HUES6 (cell line): ENCODE results near the gene PTPRM.

ENCODE experiments used
- H3K27ac ChIP-seq: 2 replicates; pipeline ENCODE4 v1.7.0; 2013; ENCODE audit warnings: low read depth, mild to moderate bottlenecking, low read length, inconsistent platforms
- H3K27me3 ChIP-seq: 2 replicates; pipeline ENCODE4 v1.6.1; 2013; ENCODE audit warnings: low read length; ENCODE audit not compliant: control insufficient read depth, insufficient read depth
- H3K36me3 ChIP-seq: 2 replicates; pipeline ENCODE4 v1.6.1; 2013; ENCODE audit warnings: low read length; ENCODE audit not compliant: control insufficient read depth, insufficient read depth
- H3K4me1 ChIP-seq: 2 replicates; pipeline ENCODE4 v1.6.1; 2013; ENCODE audit warnings: low read length; ENCODE audit not compliant: control insufficient read depth, insufficient read depth
- H3K4me3 ChIP-seq: 2 replicates; pipeline ENCODE4 v1.5.1; 2013; ENCODE audit warnings: low read depth, low read length
- H3K9ac ChIP-seq: one replicate; pipeline ENCODE4 v1.6.1; 2013; ENCODE audit warnings: mild to moderate bottlenecking, low read length
- H3K9me3 ChIP-seq: 2 replicates; pipeline ENCODE4 v1.6.1; 2013; ENCODE audit warnings: low read depth, low read length; ENCODE audit not compliant: control insufficient read depth, insufficient read depth

Gene PTPRM

GRCh38 chr18:8081267-8081666, 514.2 kb downstream of the PTPRM start:
- Histone ChIP-seq H3K36me3 (no peaks in the 10 kb centered on the region), H3K4me1 (peaks cover 19% of the 10 kb centered on the region), H3K9me3 (no peaks in the 10 kb centered on the region), H3K4me3 (no peak overlapping the region), H3K9ac (no peak overlapping the region), H3K27me3 (no peaks in the 10 kb centered on the region; the same call in 1 of the 2 replicates), H3K27ac (no peak overlapping the region)

- H3K4me3 ChIP-seq = no peak overlapping the region
- H3K27me3 ChIP-seq = no peaks in the 10 kb centered on the region; the same call in 1 of the 2 replicates
- H3K9ac ChIP-seq = no peak overlapping the region
- H3K36me3 ChIP-seq = no peaks in the 10 kb centered on the region
- no peak overlapping the region for H3K27ac ChIP-seq
- no peaks in the 10 kb centered on the region for H3K9me3 ChIP-seq
- peaks cover 19% of the 10 kb centered on the region for H3K4me1 ChIP-seq
These were observed 514.9 kb downstream of the PTPRM start for GRCh38 chr18:8081872-8082553.

- no peaks in the 10 kb centered on the region for H3K9me3 ChIP-seq
- no peaks in the 10 kb centered on the region; the same call in 1 of the 2 replicates for H3K27me3 ChIP-seq
- peaks cover 31% of the 10 kb centered on the region for H3K4me1 ChIP-seq
- H3K36me3 ChIP-seq = no peaks in the 10 kb centered on the region
- peak overlapping the region; percentile 33 for H3K4me3 ChIP-seq
- H3K9ac ChIP-seq = no peak overlapping the region
- no peak overlapping the region for H3K27ac ChIP-seq
These were observed 517.0 kb downstream of the PTPRM start for GRCh38 chr18:8084160-8084559.

GRCh38 chr18:8088626-8089025, 521.5 kb downstream of the PTPRM start:
- no peaks in the 10 kb centered on the region for H3K9me3 ChIP-seq
- no peak overlapping the region for H3K4me3 ChIP-seq
- peaks cover 26% of the 10 kb centered on the region for H3K4me1 ChIP-seq
- H3K27ac ChIP-seq = no peak overlapping the region
- no peaks in the 10 kb centered on the region; the same call in 1 of the 2 replicates for H3K27me3 ChIP-seq
- no peak overlapping the region for H3K9ac ChIP-seq
- H3K36me3 ChIP-seq = no peaks in the 10 kb centered on the region

DNA sequence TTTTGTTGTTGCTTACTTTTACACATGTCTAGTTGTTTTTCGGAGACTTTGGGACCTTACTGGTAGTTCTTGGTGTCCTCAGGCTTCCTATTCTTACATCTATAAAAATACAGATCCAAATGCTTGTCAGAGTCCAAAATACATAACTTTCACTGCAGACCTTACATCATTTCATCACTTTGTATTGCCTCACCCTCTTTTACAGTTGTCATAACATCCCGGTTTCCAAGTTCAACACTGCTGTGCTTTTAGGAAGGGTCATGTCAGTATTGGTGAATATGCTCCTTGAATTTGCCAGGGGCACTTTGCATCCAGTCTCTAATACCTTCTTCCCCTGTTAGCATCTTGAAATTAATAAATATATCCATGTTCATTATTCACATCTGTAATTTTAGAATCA, 523.9 kb downstream of the PTPRM start:
- Histone ChIP-seq H3K36me3 (no peaks in the 10 kb centered on the region), H3K4me1 (peaks cover 12% of the 10 kb centered on the region), H3K27me3 (no peaks in the 10 kb centered on the region)

DNA sequence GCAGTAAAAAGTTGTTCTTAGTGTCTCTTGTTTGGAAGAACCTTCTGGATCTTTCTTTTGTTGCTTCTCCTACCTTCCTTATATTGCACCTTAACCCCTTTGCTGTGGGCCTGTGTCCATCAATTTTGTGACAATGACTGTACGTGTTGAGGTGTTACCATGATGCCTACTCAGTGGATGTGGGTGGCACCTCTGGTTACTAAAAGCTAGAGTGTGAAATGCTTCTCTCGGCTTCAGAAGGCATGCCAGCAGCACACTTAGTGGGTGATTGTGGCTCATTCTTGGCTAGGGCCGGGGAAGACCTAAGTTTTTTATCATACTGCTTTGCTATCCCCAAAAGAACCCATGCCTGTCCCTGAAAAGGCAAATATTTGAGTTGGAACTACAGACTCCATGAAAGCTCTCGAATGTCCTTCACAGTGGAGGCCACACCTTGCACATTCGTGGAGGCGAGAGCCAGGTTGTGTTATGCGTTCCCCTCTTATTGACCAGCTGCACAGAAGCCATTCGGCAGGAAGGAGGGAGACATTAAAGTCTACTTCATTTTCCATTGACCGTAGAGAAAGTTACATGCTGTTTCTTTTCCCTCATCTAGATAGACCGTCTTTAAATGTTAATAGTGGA, 528.9 kb downstream of the PTPRM start:
- Histone ChIP-seq H3K27ac (no peak overlapping the region), H3K4me3 (no peak overlapping the region), H3K27me3 (no peaks in the 10 kb centered on the region), H3K4me1 (no peaks in the 10 kb centered on the region), H3K9me3 (no peaks in the 10 kb centered on the region), H3K36me3 (no peaks in the 10 kb centered on the region), H3K9ac (no peak overlapping the region)

More for the DNA sequence above, 523.9 kb downstream of the PTPRM start:
- no peak overlapping the region for H3K27ac ChIP-seq
- H3K4me3 ChIP-seq = no peak overlapping the region
- H3K9me3 ChIP-seq = no peaks in the 10 kb centered on the region
- no peak overlapping the region for H3K9ac ChIP-seq

- Histone ChIP-seq H3K9ac (no peak overlapping the region), H3K4me1 (no peaks in the 10 kb centered on the region), H3K36me3 (no peaks in the 10 kb centered on the region), H3K27ac (no peak overlapping the region), H3K4me3 (no peak overlapping the region), H3K27me3 (no peaks in the 10 kb centered on the region), H3K9me3 (peaks cover 3% of the 10 kb centered on the region; the same call in 1 of the 2 replicates)
These were observed 530.3 kb downstream of the PTPRM start for GRCh38 chr18:8097399-8097798.

GRCh38 chr18:8097927-8098326, 530.8 kb downstream of the PTPRM start:
- Histone ChIP-seq H3K27me3 (no peaks in the 10 kb centered on the region), H3K4me1 (no peaks in the 10 kb centered on the region), H3K4me3 (no peak overlapping the region), H3K9me3 (peaks cover 8% of the 10 kb centered on the region; the same call in 1 of the 2 replicates), H3K27ac (no peak overlapping the region), H3K9ac (no peak overlapping the region), H3K36me3 (no peaks in the 10 kb centered on the region)

DNA sequence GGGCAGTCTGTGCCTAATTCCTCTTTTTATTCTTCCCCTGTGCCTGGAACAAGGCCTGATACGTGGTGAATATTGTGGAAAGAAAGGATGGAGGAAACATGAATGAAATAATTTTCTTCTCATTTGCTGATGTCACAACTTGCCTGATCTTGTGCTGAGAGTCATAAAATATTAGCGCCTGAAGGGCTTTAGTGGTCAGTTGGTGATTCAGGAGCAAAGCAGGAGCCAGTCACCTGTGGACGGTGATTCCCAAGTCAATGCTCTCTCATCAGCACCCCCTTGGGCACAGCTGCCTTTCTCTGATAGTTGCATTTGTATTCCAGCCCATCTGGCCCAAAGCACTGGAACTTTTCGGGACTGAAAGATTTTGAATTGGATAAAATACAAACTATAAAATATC, 539.5 kb downstream of the PTPRM start:
- Histone ChIP-seq H3K9me3 (peaks cover 14% of the 10 kb centered on the region; the same call in 1 of the 2 replicates), H3K9ac (no peak overlapping the region), H3K27ac (no peak overlapping the region), H3K4me1 (no peaks in the 10 kb centered on the region), H3K27me3 (no peaks in the 10 kb centered on the region), H3K4me3 (no peak overlapping the region), H3K36me3 (no peaks in the 10 kb centered on the region)

- H3K9ac ChIP-seq = no peak overlapping the region
- no peaks in the 10 kb centered on the region for H3K27me3 ChIP-seq
- H3K27ac ChIP-seq = no peak overlapping the region
- no peak overlapping the region for H3K4me3 ChIP-seq
- H3K9me3 ChIP-seq = peaks cover 10% of the 10 kb centered on the region; the same call in 1 of the 2 replicates
- no peaks in the 10 kb centered on the region for H3K36me3 ChIP-seq
- H3K4me1 ChIP-seq = no peaks in the 10 kb centered on the region
These were observed 540.3 kb downstream of the PTPRM start for GRCh38 chr18:8107426-8107825.

- no peaks in the 10 kb centered on the region for H3K36me3 ChIP-seq
- H3K4me1 ChIP-seq = no peaks in the 10 kb centered on the region
- no peak overlapping the region for H3K9ac ChIP-seq
- no peaks in the 10 kb centered on the region for H3K9me3 ChIP-seq
- H3K4me3 ChIP-seq = no peak overlapping the region
- H3K27ac ChIP-seq = no peak overlapping the region
- no peaks in the 10 kb centered on the region for H3K27me3 ChIP-seq
These were observed 547.4 kb downstream of the PTPRM start for GRCh38 chr18:8114480-8114879.
